HPDE6-E6E7 (cell line): Measurements from ENCODE around the gene IQGAP2.

Source experiments
- DNase-seq: peaks from one replicate; pipeline ENCODE4 v3.0.0; 2011; ENCODE audit warnings: missing footprints; ENCODE audit errors: extremely low spot score

IQGAP2 gene

DNA sequence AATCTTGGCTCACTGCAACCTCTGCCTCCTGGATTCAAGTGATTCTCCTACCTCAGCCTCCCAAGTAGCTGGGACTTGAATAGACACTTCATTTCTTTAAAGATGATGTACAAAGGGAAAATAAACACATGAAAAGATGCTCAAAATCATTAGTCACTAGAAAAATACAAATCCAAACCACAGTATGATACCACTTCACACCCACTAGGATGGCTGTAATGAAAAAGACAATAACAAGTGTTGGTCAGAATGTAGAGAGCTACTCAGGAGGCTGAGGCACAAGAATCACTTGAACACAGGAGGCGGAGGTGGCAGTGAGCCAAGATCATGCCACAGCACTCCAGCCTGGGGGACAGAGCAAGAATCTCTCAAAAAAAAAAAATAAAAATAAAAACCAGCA is 207.1 kb downstream of the IQGAP2 start:
- DNase-seq: no peak

DNA sequence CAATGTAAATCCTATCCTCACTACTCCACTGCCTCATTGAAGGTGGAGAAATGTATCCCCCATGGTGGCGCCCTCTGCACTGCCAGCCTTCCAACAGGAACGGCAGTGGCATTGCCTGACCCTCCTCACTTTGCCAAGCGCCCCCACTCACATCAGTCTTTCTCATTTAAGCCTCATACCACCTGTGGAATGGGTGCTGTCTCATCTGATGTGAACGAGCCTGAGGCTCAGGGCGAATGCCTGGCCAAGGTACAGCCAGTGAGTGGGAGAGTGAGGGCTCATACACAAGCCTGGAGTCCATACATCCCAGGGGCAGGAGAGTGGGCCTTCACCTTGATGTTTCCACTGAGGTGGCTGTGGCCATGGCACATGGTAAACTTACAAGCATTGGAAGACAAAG is 209.9 kb downstream of the IQGAP2 start:
- DNase-seq: no peak

GRCh38 chr5:76615759-76616158 is 212.7 kb downstream of the IQGAP2 start:
- DNase-seq: no peak

GRCh38 chr5:76616206-76616605 is 213.1 kb downstream of the IQGAP2 start:
- DNase-seq: no peak

- DNase-seq: no peak
Observed at GRCh38 chr5:76617229-76617628, 214.1 kb downstream of the IQGAP2 start.

GRCh38 chr5:76617675-76618074 is 214.6 kb downstream of the IQGAP2 start:
- DNase-seq: no peak

DNA sequence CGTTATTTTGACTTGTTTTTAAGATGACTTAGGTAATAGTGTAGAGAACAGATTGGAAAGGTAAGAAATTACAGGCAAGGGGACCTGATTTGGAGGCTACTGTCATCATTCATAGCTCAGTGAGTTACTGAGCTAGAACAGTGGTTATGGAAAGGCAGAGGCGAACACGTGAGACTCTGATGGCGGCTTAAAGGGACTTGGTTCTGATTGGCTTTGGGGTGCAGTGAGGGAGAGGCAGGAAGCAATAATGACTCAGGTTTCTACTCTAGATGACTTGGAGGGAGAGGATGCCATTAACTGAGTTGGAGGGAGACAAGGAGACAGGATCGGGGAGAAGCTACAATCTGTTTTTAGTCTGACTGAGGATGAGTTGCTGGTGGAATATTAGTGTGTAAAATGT is 217.1 kb downstream of the IQGAP2 start:
- no peak for DNase-seq

GRCh38 chr5:76622076-76622475 is 219.0 kb downstream of the IQGAP2 start:
- no peak for DNase-seq

DNA sequence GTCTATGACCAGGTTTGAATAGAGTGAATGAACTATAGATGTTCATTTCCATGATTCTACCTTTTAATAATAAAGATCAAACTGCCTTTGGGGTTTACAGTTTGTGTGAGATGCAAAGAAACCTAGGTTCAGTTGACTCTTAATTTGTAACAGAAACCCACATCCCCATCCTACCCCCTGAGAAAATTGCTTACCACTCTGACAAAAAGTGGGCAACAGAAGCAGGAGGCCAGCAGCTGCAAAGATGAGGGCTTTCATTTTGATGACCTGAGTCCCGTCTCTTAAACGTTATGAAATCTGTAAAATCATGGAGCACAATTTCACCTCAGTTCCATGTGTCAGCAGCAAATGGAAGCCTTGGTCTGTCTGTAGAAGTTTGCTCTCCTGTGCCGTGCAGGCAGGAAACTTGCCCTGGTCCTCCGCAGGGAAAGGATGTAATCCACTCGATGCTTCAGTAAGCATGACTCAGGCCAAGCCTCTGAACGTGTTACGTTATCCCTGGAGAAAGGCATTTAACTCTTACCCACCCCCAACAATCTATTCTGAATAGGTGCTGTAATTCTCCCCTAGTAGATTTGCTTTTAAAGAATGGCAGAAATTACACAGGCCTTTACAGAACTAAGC is 220.0 kb downstream of the IQGAP2 start, which contains the start of gene F2RL2:
F2RL2 (minus strand) TSS at position 431 of the 624 bp plus-strand sequence; CDS start at position 258, 173 bp downstream.
- peak; percentile 29 for DNase-seq

DNA sequence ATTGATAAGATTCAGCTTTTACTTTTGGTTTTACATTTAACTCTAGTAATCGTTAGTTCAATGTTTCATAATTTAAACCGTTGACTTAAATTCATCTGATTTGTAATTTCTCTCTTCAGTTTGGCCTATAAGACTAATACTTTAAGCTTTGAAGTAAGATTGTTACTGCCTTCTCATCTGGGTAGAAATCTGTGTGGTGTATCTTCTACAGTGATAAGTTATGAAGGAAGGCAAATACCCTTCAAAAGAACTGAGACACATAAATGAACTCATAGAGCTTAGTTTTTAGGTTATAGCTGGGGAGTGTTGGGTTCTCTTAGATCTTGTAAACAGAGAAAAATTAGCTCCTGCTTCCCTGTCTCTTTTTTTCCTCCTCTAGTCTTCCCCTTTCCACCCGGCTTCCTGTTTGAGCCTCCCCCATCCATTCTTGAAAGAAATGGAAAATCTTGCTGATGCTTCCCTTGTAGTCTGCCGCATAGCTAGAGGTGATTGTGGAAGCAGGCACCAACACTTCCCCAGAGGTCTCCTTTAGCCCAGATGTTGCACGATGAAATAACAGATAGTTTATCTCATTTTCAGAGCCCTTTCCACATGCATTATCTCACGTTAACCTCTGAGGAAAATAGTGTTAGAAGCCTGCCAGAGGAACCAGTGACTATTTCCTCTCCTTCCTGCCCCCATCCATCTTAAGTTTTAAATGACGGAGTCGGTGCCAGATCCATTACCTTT is 222.2 kb downstream of the IQGAP2 start:
- DNase-seq: no peak

- no peak for DNase-seq
Observed at GRCh38 chr5:76626738-76627137, 223.7 kb downstream of the IQGAP2 start.

DNA sequence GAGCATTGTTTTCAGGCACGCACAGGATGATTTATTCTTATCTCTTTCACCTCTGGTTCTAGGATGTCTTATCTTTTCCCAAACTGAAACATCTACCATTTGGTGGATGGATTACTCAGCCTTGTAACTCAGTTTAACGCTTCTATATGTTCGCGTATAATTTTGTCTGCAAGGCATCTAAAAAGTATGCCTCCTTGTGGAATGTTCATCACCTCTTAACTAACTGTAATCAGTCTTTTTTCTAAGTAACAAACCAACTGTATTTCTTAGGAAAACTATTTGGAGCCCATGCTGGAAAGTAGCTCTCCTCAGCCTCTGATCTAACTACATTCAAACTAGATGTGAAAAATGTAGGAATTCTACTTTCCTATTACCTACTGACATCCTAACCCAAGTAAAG is 231.6 kb downstream of the IQGAP2 start:
- DNase-seq: no peak

GRCh38 chr5:76637490-76637889 is 234.4 kb downstream of the IQGAP2 start:
- DNase-seq: no peak

DNA sequence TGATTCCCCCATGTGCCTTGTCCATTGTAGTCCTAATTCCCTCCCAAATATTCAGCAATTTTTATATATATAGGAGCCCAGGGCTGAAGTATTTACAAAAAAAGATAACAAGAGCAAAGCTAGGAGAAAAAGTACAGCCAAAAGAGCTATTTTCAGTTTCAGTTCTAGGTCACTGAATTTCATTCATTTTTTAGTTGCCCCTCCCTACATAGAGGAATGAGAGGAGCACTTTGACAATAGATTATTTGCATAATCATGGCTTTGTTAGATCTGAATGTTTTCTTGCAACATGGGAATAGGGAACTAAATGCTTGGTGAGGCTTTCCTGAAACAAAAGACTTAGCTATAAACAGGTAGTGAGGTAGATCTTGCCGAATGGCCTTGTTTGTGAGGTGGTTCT is 235.4 kb downstream of the IQGAP2 start:
- no peak for DNase-seq

- peak; percentile 23 for DNase-seq
Observed at GRCh38 chr5:76641514-76642120, 238.5 kb downstream of the IQGAP2 start.

DNA sequence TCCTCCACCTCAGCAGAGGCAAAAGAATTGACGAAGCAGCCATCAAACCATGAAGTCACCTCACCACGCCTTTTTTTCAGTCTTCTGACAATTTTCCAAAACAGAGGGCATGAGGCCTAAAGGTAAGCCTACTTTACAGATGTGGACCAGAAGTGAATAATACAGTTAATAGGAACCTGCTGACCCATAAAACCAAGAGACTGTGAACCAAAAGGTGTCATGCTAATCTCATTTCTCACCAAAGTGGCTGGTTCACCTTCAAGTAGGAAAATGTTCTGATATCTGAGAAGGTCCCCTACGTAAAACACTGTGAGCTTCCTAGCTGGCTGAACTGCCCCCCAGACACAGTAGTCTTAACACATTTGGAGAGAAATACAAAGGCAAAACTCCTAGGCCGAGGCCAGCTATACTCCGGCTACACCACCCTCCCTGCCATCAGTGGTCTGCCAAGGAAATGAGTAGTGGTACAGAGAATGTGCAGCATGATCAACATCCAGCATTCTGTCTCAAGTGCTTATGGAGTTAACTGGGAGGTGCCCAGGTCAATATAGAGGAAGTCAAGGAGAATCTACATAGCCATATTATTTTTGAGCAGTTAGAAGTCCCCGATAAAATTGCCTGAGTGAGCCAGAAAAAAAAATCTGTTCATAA is 239.4 kb downstream of the IQGAP2 start:
- no peak for DNase-seq

- DNase-seq: no peak
Observed at GRCh38 chr5:76643371-76643770, 240.3 kb downstream of the IQGAP2 start.

GRCh38 chr5:76649140-76649539 is 246.1 kb downstream of the IQGAP2 start:
- DNase-seq: no peak

- no peak for DNase-seq
Observed at GRCh38 chr5:76652809-76653414, 249.8 kb downstream of the IQGAP2 start.

- no peak for DNase-seq
Observed at GRCh38 chr5:76657091-76657490, 254.0 kb downstream of the IQGAP2 start.

DNA sequence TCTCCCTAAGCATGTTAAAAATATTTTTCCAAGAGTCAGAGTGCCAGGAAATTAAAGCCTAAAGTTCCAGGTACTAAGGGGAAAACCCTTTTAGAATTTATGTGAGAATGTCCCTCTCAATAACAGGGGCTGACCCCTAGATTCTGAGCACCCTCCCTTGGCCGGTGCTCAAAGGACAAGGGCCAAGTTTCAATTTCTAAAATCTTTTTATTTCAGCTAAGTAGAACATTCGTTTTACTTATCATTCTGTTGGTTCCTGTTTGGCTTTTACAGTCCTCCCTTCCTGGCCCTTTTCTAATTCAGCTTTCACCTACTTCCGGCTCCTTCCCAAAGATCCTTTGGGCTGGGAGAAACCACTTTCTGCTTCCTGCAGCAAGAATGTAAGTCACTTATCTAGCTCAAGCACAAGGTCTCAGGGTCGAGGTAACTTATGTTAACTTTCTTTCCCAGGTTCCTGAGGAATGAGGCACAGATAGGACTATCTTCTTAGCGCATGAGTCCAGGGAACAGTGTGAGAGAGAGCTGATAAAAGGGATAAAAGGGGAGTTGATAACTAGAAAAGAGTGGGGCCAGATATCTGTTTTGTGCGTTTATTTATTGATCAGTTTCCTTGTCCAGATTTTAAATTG is 254.7 kb downstream of the IQGAP2 start:
- DNase-seq: no peak

DNA sequence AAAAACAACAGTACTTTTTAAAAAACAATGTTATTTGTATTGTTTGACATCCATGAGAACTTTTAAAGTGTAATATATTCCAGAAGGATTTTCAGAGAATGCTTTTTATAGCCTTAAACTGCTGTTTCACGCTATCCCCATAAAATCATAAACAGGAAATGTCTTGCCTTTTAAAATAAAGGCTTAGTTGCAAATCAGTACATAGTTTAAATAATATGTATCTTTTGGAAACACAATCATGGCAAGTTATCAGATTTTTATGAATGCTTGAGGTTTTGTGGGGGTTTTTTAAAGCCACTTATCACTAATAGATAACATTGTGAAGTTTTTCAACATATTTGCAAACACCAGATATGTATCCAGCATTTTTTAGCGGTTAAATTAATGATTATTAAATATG is 257.3 kb downstream of the IQGAP2 start:
- no peak for DNase-seq
